ENCODE results near the gene FAM13C.
"Not testable (repeated sequence)": the region's sequence is repeated elsewhere in the genome, so short reads cannot be mapped to it uniquely, and the experiment has no call there.

GRCh38 chr10:59399329-59399728, 37.0 kb upstream of the FAM13C start:
- TF ChIP-seq CTCF, POLR2A (IDR thresholded peaks at IDR 0.05): not testable (repeated sequence)
